ENCODE results near the gene C12orf57.

The C12orf57 gene

GRCh38 chr12:6981152-6982052 is 37.6 kb downstream of the C12orf57 start:
- no peak for FAIRE-seq
- DNase-seq (ENCODE audit: extremely low spot score, insufficient read length, low read depth), result no peak

DNA sequence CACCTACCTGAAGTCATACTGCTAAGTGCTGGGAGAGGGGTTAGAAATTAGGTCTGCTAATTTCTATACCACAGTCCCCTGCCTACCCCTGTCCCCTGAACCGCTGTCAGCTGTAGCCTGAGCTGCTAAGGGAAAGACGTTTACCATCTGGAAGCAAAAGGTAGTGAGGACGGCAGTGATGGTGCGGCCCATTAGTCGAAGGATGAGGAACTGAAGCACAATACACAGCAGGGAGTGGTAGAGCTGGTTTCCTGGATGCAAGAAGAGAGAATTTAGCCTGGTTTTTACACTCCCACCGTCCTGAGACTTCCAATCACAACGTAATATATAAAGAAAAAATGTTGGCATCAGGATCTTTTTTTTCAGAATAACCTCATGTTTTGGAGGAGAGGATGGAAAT is 38.7 kb downstream of the C12orf57 start:
- DNase-seq (ENCODE audit: extremely low spot score, insufficient read length, low read depth) (no peak), FAIRE-seq (no peak)

DNA sequence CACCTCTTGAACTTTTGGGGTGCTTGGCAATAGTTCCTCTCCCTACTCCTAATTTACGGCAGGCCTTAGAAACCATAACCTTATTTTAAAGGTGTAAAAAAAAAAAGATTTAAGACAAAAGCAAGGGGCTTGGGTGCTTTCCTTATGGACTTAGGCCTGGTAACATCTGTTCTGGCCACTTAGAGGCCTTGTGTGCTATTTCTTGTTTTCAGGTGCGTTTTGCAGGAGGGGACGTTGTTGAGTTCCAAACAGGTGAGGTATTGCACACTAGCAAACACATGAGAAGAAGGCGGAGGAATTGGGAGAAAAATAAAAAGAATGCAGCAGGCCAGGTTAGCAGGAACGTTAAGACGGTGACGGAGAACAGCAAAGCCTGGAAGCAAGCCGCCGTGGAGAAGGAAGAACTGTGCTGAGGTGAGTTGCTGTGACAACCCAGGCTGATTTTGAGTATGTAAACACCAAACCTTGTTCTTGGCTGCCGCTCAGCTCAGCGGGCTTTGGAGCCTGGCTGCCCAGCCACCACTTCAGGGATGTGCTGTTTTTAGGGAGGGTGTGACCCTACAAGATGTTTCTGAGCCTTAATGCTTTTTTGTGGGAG is 44.2 kb downstream of the C12orf57 start:
- DNase-seq (ENCODE audit: extremely low spot score, insufficient read length, low read depth), result no peak
- no peak for FAIRE-seq
